CD4-positive, CD25-positive, alpha-beta regulatory T cell (primary cell): ENCODE data around the gene DIDO1. TPM values are rescaled to one million over a fixed set of nuclear protein-coding genes. Genes with fewer than 3 reads are reported as not detected.

Source experiments
- ATAC-seq, 2 donors: fragments of 150-1000 bp; cut with Tn5 transposase; one replicate each; pipeline ENCODE4 v1.10.0; 2021; ENCODE audit warnings: low read depth in 2 of 2, moderate number of reproducible peaks in 2 of 2, moderate library complexity in 1 of 2
- DNase-seq, 3 donors: peaks; one replicate each; pipeline versions ENCODE4 v3.0.0 to v3.0.0-alpha.2; 2012 to 2022; ENCODE audit warnings: mixed read lengths in 1 of 3
- H3K27ac ChIP-seq: one replicate; pipeline ENCODE4 v1.7.0; 2013; ENCODE audit warnings: mild to moderate bottlenecking, low read length; ENCODE audit not compliant: insufficient read depth, poor library complexity, severe bottlenecking
- H3K27me3 ChIP-seq: one replicate; pipeline ENCODE4 v1.7.0; 2013; ENCODE audit warnings: low read length; ENCODE audit not compliant: control insufficient read depth, insufficient read depth
- H3K36me3 ChIP-seq: one replicate; pipeline ENCODE4 v1.7.0; 2013; ENCODE audit warnings: mild to moderate bottlenecking, low read length, moderate library complexity; ENCODE audit not compliant: control insufficient read depth, insufficient read depth
- H3K4me1 ChIP-seq: 2 replicates; pipeline ENCODE4 v1.7.0; 2013; ENCODE audit warnings: mild to moderate bottlenecking, low read length; ENCODE audit not compliant: insufficient read depth, control insufficient read depth, poor library complexity, severe bottlenecking
- H3K4me3 ChIP-seq: one replicate; pipeline ENCODE4 v1.7.0; 2013; ENCODE audit warnings: low read depth, mild to moderate bottlenecking, low read length, moderate library complexity
- H3K9me3 ChIP-seq, 2 experiments: 1 replicate in 1 of 2; 2 replicates in 1 of 2; pipeline ENCODE4 v1.7.0; 2013; ENCODE audit warnings: low read length in 2 of 2, mild to moderate bottlenecking in 1 of 2, moderate library complexity in 1 of 2; ENCODE audit not compliant: control insufficient read depth in 2 of 2
- H3K27ac Mint-ChIP-seq, 3 donors: one replicate each; pipeline ENCODE4 v1.8.0; 2020 to 2022; ENCODE audit warnings: mild to moderate bottlenecking in 3 of 3, mixed read lengths in 3 of 3, moderate library complexity in 2 of 3
- H3K27me3 Mint-ChIP-seq: one replicate; pipeline ENCODE4 v1.8.0; 2022; ENCODE audit warnings: mild to moderate bottlenecking, mixed read lengths
- H3K36me3 Mint-ChIP-seq: one replicate; pipeline ENCODE4 v1.8.0; 2020; ENCODE audit warnings: mixed read lengths
- H3K4me1 Mint-ChIP-seq, 4 donors: one replicate each; pipeline ENCODE4 v1.8.0; 2020 to 2022; ENCODE audit warnings: mixed read lengths in 4 of 4, mild to moderate bottlenecking in 1 of 4
- H3K4me3 Mint-ChIP-seq, 4 donors: one replicate each; pipeline ENCODE4 v1.8.0; 2020 to 2022; ENCODE audit warnings: mild to moderate bottlenecking in 4 of 4, mixed read lengths in 4 of 4, moderate library complexity in 3 of 4
- H3K9me3 Mint-ChIP-seq, 7 donors: one replicate each; pipeline ENCODE4 v1.8.0; 2020 to 2022; ENCODE audit warnings: mixed read lengths in 7 of 7, mild to moderate bottlenecking in 3 of 7, moderate library complexity in 2 of 7
- polyA plus RNA-seq, 4 donors: library from polyadenylated mRNA; unstranded; fragments of 300-500 nt; fragmentation: Illumina TruSeq; gene quantifications; one replicate each; pipeline ENCODE4 v1.2.3, GENCODE V29; 2021
- total RNA-seq: library from RNA; stranded (reverse); gene quantifications from one replicate; pipeline ENCODE4 v1.2.3, GENCODE V29; 2022

DIDO1 gene
- total RNA-seq: 80.8 TPM
- 10 to 100 TPM; 30.9 to 47.8 (median 38.2) TPM for polyA plus RNA-seq

GRCh38 chr20:62926229-62927127 is at the start of gene DIDO1:
Gene DIDO1, minus strand, starts transcription at chr20:62926505.
- Mint-ChIP-seq H3K4me1 (peaks cover 27 to 79% (median 56%) of the 10 kb centered on the region in 4 donors), H3K27me3 (no peaks in the 10 kb centered on the region), H3K4me3 (peak within 1 kb of the TSS; percentile 93 to 100 (median 96)), H3K9me3 (no peaks in the 10 kb centered on the region), H3K36me3 (no peaks in the 10 kb centered on the region), H3K27ac (peak within 1 kb of the TSS; percentile 89 to 96 (median 90))
- Histone ChIP-seq H3K4me1 (peaks cover 76% of the 10 kb centered on the region), H3K4me3 (peak within 1 kb of the TSS; percentile 99), H3K27ac (peak within 1 kb of the TSS; percentile 88), H3K36me3 (no peaks in the 10 kb centered on the region), H3K9me3 (no peaks in the 10 kb centered on the region), H3K27me3 (no peaks in the 10 kb centered on the region)
- DNase-seq (peak; percentile 84 to 93 (median 91)), ATAC-seq (peak; percentile 86 to 88)

- Histone ChIP-seq H3K9me3 (no peaks in the 10 kb centered on the region), H3K4me3 (no peak overlapping the region), H3K27me3 (peaks cover 17% of the 10 kb centered on the region), H3K27ac (no peak overlapping the region), H3K4me1 (peaks cover 39% of the 10 kb centered on the region), H3K36me3 (no peaks in the 10 kb centered on the region)
- H3K9me3 Mint-ChIP-seq: no peaks in the 10 kb centered on the region
- peaks cover 16 to 49% (median 32%) of the 10 kb centered on the region in 4 donors for H3K4me1 Mint-ChIP-seq
- no peak overlapping the region for H3K4me3 Mint-ChIP-seq
- H3K36me3 Mint-ChIP-seq: no peaks in the 10 kb centered on the region
- no peak overlapping the region for H3K27ac Mint-ChIP-seq
- DNase-seq: no peak
- peaks cover 54% of the 10 kb centered on the region for H3K27me3 Mint-ChIP-seq
- ATAC-seq: no peak
These were observed 49.0 kb upstream of the DIDO1 start for GRCh38 chr20:62975251-62975760.

- peaks cover 5% of the 10 kb centered on the region for H3K27me3 ChIP-seq
- H3K27ac Mint-ChIP-seq: no peak overlapping the region
These were observed 46.8 kb upstream of the DIDO1 start for GRCh38 chr20:62972845-62973745.

GRCh38 chr20:62971950-62972844 is 45.9 kb upstream of the DIDO1 start:
- peaks cover 5% of the 10 kb centered on the region for H3K27me3 ChIP-seq
- no peak overlapping the region for H3K27ac ChIP-seq
- H3K27ac Mint-ChIP-seq: no peak overlapping the region
- H3K27me3 Mint-ChIP-seq: peaks cover 34% of the 10 kb centered on the region
- DNase-seq (peak; percentile 71 to 82 (median 78)), ATAC-seq (peak; percentile 93 to 98)
- peaks cover 10 to 29% (median 20%) of the 10 kb centered on the region in 4 donors for H3K4me1 Mint-ChIP-seq
- no peaks in the 10 kb centered on the region for H3K9me3 Mint-ChIP-seq
- no peaks in the 10 kb centered on the region for H3K36me3 Mint-ChIP-seq
- no peaks in the 10 kb centered on the region for H3K9me3 ChIP-seq
- H3K36me3 ChIP-seq: no peaks in the 10 kb centered on the region
- no peak overlapping the region for H3K4me3 ChIP-seq
- H3K4me1 ChIP-seq: peaks cover 18% of the 10 kb centered on the region
- peak overlapping the region; percentile 71 to 90 (median 82) for H3K4me3 Mint-ChIP-seq

More at GRCh38 chr20:62972845-62973745, 46.8 kb upstream of the DIDO1 start:
- peaks cover 43% of the 10 kb centered on the region for H3K27me3 Mint-ChIP-seq
- H3K36me3 Mint-ChIP-seq: no peaks in the 10 kb centered on the region
- DNase-seq: no peak
- H3K4me1 Mint-ChIP-seq: peaks cover 16 to 38% (median 27%) of the 10 kb centered on the region in 4 donors
- Histone ChIP-seq H3K4me3 (no peak overlapping the region), H3K9me3 (no peaks in the 10 kb centered on the region), H3K4me1 (peaks cover 27% of the 10 kb centered on the region), H3K36me3 (no peaks in the 10 kb centered on the region), H3K27ac (no peak overlapping the region)
- peak overlapping the region in 1 of 4 donors; percentile 38 for H3K4me3 Mint-ChIP-seq
- ATAC-seq: no peak
- H3K9me3 Mint-ChIP-seq: no peaks in the 10 kb centered on the region

GRCh38 chr20:62971211-62971949 is 45.1 kb upstream of the DIDO1 start:
- H3K9me3 ChIP-seq: no peaks in the 10 kb centered on the region
- H3K9me3 Mint-ChIP-seq: no peaks in the 10 kb centered on the region
- H3K36me3 ChIP-seq: no peaks in the 10 kb centered on the region
- H3K36me3 Mint-ChIP-seq: no peaks in the 10 kb centered on the region
- peaks cover 10 to 26% (median 19%) of the 10 kb centered on the region in 4 donors for H3K4me1 Mint-ChIP-seq
- no peak for ATAC-seq
- peak overlapping the region in 3 of 4 donors; percentile 41 to 84 (median 70) for H3K4me3 Mint-ChIP-seq
- H3K4me1 ChIP-seq: peaks cover 13% of the 10 kb centered on the region
- peaks cover 33% of the 10 kb centered on the region for H3K27me3 Mint-ChIP-seq
- DNase-seq: no peak
- H3K4me3 ChIP-seq: no peak overlapping the region
- H3K27ac Mint-ChIP-seq: peak overlapping the region in 1 of 3 donors; percentile 54
- peaks cover 5% of the 10 kb centered on the region for H3K27me3 ChIP-seq
- no peak overlapping the region for H3K27ac ChIP-seq

GRCh38 chr20:62970307-62971210 is 44.3 kb upstream of the DIDO1 start:
- Histone ChIP-seq H3K4me3 (no peak overlapping the region), H3K36me3 (no peaks in the 10 kb centered on the region), H3K27me3 (peaks cover 5% of the 10 kb centered on the region), H3K4me1 (peaks cover 13% of the 10 kb centered on the region), H3K27ac (no peak overlapping the region), H3K9me3 (no peaks in the 10 kb centered on the region)
- Mint-ChIP-seq H3K36me3 (no peaks in the 10 kb centered on the region), H3K4me3 (no peak overlapping the region), H3K27me3 (peaks cover 29% of the 10 kb centered on the region), H3K4me1 (peaks cover 10 to 23% (median 17%) of the 10 kb centered on the region in 4 donors), H3K27ac (no peak overlapping the region), H3K9me3 (no peaks in the 10 kb centered on the region)
- DNase-seq: no peak
- no peak for ATAC-seq
